GM21723 (cell line): ENCODE results near the gene NDUFB3.
A peak's percentile ranks its signal among the peaks of the same experiment; 100 is the strongest.
"Not testable (repeated sequence)": the region's sequence is repeated elsewhere in the genome, so short reads cannot be mapped to it uniquely, and the experiment has no call there.

ENCODE experiments used
- ATAC-seq: cut with Tn5 transposase; IDR thresholded peaks from one replicate; pipeline ENCODE4 v1.9.1; 2021; ENCODE audit warnings: mild to moderate bottlenecking, moderate library complexity; ENCODE audit not compliant: unreplicated experiment

The NDUFB3 gene

DNA sequence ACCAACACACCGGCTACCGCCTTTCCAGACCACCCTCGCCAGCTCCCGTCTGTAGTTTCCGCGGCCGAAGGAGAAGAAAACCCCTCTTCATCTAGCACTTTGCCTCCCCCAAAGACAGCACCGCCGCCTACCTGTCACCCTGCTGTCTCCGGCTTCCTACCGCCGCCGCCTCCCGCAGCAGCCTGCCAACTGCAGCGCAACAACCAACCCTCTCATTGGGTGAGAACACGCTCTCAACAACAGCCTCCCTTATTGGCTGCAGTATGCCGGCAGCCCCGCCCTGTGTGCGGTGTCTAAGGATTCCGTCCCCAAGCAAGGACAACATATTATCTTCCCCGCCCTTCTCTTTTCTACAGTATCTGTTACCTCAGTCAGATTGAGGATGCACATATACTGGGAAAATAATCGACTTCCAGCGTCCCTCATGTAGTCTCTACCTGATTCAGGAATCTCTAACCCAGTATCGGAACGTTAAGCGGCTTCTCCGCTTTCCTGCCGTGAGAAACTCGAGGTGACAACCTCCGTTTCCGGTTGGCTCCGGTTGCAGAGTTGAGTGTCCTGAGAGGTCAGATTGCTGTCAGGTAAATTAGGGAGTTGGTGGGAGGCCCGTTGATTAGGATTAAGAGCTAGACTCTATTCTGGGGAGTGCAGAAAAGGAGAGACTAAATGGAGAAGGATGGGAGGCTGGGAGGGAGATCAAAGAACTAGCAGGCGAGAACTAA is at the start of gene NDUFB3, which contains the start of gene HYCC2:
TSS of gene NDUFB3 (plus strand) at position 523 of the 722 bp plus-strand sequence. CDS start 6,882 bp downstream, outside the sequence.
TSS of gene HYCC2 (minus strand) at position 193 of the 722 bp plus-strand sequence. CDS start 47,662 bp downstream, outside the sequence.
- ATAC-seq = peak; percentile 97

DNA sequence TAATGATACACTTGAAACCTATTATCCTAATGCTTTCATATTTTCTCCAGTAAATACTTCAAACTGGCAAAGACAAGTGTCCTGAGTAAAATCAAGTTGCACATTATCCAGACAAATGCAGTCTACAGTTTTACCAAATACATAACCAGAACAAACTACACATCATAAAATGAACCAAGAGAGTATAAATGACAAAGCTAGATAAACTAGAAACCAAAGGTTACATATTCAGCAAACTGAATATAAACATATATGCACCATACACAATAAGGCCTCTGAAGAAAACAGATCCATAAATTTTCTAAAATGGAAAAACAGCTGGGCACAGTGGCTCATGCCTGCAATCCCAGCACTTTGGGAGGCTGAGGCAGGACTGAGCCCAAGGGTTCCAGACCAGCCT is 47.3 kb upstream of the NDUFB3 start:
- no peak for ATAC-seq

DNA sequence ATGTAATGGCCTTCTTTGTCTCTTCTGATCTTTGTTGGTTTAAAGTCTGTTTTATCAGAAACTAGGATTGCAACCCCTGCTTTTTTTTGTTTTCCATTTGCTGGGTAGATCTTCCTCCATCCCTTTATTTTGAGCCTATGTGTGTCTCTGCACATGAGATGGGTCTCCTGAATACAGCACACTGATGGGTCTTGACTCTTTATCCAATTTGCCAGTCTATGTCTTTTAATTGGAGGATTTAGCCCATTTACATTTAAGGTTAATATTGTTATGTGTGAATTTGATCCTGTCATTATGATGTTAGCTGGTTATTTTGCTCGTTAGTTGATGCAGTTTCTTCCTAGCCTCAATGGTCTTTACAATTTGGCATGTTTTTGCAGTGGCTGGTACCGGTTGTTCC is 37.4 kb upstream of the NDUFB3 start:
- not testable (repeated sequence) for ATAC-seq

DNA sequence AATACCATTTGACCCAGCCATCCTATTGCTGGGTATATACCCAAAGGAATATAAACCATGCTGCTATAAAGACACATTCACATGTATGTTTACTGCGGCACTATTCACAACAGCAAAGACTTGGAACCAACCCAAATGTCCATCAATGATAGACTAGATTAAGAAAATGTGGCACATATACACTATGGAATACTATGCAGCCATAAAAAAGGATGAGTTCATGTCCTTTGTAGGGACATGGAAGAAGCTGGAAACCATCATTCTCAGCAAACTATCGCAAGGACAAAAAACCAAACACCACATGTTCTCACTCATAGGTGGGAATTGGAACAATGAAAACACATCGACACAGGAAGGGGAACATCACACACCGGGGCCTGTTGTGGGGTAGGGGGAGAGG is 33.4 kb upstream of the NDUFB3 start:
- ATAC-seq = not testable (repeated sequence)

DNA sequence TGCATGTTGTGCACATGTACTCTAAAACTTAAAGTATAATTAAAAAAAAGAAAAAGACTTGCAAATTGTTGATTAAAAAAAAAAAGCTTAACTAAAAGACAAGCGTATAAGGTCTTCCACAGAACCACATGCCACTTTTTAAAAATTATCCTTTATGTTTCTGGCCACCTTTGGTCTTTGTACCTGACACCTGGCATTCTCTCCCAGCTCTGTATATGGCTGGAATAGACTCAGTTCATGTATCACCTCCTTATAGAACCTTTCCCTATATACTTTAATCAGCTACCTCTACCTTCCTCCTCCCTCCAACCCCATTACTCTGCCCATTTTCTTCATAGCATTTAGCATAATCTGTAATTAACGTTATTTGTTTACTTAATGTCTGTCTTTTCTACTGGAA is 32.9 kb upstream of the NDUFB3 start:
- no peak for ATAC-seq

DNA sequence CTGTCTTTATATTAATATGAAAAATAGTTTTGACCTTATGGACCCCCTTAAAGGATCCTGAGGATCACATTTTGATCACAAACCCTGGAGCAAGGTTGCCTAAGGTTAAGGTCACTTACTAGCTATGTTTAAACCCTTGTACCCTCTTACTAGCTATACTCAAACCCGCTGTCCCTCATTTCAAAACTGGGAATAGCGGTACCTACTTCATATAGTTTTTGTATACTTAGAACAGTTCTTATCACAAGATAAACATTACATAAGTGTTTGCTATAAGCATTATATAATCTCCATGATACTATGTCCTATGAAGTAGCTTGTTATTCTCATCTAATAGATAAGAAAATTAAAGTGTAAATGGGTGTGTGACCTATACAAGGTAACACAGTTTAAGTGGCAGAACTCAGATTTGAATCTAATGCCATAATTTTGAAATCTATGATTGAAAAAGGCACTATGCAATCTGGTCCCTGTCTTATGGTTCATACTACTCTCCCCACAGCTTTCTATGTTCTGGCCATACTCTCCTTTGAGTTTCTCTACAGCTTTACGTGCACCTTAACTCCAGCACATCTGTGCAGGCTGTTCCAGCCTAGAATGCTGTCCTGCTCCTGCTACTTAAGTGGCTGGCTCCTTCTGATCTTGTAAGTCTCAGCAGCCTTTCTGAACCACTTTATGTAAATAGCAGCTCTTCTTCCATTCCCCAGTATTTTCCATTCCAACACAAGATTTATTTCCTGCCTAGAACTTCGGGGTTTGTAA is 30.8 kb upstream of the NDUFB3 start:
- ATAC-seq = no peak

DNA sequence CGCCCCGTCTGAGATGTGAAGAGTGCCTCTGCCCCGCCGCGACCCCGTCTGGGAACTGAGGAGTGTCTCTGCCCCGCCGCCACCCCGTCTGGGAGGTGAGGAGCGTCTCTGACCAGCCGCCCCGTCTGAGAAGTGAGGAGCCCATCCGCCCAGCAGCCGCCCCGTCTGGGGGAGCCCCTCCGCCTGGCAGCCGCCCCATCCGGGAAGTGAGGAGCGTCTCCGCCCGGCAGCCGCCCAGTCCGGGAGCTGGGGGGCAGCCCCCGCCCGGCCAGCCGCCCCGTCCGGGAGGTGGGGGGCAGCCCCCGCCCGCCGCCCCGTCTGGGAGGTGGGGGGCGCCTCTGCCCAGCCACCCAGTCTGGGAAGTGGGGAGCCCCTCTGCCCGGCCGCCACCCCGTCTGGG is 29.4 kb upstream of the NDUFB3 start:
- not testable (repeated sequence) for ATAC-seq

DNA sequence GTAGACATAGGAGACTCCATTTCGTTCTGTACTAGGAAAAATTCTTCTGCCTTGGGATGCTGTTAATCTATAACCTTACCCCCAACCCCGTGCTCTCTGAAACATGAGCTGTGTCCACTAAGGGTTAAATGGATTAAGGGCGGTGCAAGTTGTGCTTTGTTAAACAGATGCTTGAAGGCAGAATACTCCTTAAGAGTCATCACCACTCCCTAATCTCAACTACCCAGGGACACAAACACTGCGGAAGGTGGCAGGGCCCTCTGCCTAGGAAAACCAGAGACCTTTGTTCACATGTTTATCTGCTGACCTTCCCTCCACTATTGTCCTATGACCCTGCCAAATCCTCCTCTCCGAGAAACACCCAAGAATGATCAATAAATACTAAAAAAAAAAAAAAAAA is 28.8 kb upstream of the NDUFB3 start:
- not testable (repeated sequence) for ATAC-seq

DNA sequence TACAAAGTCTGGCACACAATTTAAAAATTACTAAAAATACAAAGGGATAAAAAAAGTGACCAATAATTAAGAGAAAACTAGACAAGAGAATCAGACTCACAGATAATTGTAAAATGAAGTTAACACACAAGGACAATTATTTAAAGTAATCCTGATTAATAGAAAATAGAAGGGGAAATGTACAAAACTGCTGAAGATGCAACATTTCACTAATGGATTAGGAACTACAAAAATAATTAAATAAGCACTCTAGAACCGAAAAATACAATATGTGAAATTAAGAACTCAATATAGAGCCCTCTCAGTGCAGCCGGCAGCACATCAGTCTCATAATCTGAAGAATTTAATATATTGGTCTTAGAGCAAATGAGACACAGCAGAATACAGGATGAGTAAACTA is 24.9 kb upstream of the NDUFB3 start:
- no peak for ATAC-seq

DNA sequence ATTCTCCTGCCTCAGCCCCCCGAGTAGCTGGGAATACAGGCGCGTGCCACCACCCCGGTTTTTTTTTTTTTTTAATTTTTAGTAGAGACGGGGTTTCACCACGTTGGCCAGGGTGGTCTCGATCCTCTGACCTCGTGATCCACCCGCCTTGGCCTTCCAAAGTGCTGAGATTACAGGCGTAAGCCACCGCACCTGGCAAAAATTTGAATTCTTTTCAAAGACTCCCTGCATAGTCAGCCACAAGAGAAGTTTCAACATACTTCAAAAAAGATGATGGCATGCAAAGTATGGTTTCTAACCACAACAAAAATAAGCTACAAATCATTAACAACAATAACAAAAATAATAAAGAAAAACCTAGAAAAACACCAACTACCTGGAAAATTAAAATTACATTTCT is 22.3 kb upstream of the NDUFB3 start:
- ATAC-seq = no peak

DNA sequence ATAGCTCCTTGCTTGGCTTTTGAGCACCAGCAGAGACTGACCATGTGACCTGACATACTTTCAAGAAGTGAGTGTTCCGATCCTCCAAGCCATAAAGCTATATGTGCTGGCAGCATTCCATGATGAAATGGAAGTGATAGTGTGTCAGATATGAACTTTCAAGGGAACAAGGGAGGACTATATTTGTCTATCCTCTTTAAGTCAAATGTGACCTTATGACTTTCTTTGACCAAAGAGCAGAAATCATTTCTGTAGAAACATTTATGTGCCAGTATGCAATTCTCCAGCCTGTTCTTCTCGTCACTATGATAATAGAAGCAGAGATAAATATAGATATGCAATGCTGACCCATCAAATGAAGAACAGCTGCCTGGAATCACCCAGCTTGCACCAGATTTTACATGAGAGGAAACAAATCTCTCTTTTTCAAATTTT is 14.7 kb upstream of the NDUFB3 start:
- ATAC-seq = no peak

DNA sequence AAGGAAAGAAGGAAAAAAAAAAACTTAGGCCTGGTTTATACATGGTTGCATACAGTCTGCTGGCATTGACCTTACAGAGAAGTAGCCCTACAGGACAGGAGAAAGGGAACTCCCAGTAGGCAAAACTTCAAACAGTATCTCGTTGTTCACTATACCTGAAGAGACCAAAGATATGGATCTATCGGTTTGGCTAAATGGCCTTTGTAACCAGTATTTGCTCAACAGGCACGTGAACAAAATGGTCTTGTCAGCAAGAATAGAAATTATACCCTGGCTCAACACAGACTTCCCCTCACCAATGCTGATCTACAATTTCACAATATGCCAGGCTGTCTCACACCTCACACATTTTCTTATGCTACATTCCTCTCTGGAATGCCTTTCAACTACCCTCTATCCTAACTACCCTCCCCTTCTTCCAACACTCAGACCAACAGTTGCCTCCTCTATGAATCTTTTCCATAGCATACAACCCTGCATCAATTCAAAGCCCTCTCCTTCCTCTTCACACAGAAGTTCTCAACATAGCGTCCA is 14.0 kb upstream of the NDUFB3 start:
- ATAC-seq = no peak

DNA sequence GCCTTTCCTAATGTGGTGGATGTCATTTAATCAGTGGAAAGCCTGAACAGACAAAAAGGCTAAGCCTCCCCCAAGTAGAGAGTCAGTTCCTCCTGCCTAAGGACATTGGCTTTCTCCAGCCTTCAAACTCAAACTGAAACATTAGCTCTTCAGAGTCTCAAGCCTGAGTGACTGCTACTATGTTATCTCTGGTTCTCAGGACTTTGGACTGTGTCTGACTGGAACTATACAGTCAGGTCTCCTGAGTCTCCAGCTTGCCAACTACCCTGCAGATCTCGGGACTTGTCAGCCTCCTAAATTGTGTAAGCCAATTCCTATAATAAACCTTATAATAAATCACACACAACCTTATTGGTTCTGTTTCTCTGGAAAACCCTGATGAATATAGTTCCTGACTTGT is 12.9 kb upstream of the NDUFB3 start:
- no peak for ATAC-seq

DNA sequence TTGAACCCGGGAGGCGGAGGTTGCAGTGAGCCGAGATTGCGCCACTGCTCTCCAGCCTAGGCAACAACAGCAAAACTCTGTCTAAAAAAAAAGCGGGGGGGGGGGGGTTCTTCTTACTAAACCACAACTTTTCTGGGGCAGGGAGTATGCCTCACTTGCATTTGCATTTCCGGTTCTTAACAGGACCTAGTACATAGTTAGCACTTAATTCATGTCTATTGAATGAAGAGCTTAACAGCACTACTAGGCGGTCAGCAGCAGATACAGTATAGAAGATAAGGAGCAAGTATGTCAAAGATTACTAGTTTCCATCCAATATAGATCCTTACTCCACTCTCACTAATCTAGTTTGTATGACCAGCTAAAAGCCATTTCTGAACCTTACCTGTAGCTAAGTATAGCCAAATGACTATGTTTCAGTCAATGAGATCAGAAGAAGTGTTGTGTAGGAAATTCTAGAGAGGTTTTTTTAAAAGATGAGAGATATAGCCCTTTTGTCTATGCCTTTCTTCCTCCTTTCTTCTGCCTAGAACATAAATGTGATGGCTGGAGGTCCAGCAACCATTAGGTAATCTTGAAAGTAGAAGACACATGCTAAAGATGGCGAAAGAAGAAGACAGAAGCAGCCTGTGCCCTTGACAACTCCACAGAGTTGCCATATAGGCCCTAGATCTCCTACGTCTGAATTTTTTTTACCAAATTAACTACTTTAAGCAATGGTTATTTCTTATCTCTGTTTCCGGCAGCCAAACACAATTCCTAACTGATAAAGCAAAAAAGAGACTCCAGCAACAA is 11.6 kb upstream of the NDUFB3 start:
- ATAC-seq = no peak

DNA sequence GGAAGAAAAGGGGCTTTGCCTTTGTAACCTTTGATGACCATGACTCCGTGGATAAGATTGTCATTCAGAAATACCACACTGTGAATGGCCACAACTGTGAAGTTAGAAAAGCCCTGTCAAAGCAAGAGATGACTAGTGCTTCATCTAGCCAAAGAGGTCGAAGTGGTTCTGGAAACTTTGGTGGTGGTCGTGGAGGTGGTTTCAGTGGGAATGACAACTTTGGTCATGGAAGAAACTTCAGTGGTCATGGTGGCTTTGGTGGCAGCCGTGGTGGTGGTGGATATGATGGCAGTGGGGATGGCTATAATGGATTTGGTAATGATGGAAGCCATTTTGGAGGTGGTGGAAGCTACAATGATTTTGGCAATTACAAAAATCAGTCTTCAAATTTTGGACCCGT is 8.3 kb upstream of the NDUFB3 start:
- ATAC-seq = not testable (repeated sequence)

DNA sequence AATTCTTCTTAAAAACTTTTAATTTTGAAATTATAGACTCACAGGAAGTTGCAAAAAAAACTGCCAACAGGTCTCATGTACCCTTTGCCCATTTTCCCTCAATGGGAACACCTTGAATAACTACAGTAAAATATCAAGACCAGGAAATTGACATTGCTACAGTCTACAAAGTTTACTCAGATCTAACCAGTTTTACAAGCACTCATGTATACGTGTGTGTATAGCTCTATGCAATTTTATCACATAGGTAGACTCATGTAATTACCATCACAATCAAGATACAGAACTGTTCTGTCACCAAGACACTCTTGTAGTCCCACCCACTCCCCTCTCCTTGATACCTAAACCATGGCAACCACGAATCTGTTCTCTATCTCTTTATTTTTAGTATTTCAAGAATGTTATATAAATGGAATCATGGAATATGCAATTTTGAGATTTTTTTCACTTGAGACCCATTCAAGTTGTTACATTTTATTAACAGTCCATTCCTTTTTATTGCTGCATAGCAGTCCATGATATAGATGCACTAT is 6.9 kb upstream of the NDUFB3 start:
- no peak for ATAC-seq

DNA sequence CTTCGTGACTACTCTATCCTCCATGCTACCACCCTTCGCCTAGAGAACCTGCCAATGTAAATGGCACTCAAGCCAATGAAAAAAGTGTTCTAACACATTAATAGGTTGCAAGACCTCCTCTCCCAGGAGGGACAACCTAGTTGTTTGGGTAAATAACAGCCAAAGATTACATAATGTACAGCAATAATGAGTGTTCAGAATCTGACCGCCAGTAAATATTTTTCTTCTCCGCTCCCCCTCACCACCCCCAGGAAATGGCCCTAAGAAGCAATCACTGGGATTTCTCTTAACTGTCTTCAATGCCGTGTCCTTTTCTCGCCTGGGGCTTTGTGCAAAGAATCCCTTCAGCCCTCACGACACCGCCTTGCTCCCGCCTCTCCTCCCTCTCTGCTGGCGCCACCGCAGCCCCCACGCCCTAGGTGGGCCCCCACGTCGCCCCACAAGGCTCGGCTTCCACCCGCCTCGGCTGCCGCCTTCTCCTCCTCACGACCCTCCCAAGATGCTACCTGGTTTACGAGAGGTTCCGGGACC is 788 bp upstream of the NDUFB3 start:
- ATAC-seq = peak; percentile 35

DNA sequence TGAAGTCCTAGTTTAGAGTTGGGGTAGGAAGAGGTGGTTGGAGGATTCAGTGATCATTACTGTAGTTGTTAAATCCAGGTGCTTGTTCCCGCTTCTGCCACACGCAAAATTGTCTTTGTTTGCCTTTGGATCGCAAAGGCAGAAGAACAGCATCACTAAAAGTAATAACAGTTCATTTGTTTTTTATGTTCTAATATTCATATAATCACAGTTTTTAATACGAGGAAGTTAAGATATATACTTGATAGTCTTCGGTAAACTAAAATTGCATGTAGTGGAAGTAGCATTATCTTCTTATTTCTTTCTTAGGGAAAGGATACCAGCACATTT is 365 bp downstream of the NDUFB3 start:
- ATAC-seq = no peak

DNA sequence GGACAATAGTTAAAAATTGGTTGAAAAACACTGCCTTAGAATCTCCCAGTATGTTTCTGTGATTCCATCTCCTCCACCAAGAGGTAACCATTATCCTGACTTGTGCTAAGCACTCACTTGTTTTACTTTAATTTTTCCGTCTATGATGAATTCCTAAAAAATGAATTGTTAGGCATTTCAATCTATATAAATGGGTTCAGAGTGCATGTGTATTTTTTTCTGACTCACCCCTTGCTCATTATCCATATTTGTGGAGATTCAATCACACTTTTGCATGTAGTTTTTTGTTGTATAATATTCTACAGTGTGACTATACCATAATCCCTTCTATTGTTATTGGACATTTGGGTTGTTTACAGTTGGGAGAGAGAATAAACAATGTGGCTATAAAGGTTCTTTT is 1.3 kb downstream of the NDUFB3 start:
- no peak for ATAC-seq

DNA sequence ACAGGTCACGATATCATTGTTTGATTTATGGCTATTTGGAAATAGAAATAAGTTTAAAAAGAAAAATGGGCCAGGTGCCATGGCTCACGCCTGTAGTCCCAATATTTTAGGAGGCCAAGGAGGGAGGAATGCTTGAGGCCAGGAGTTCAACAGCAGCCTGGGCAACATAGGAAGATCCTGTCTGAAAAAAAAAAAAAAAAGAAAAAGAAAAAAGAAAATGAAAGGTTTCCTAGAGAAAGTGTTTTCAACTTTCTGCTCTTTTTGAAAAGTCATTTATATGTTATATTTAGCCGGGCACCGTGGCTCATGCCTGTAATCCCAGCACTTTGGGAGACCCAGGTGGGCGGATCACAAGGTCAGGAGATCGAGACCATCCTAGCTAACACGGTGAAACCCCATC is 3.2 kb downstream of the NDUFB3 start:
- no peak for ATAC-seq

DNA sequence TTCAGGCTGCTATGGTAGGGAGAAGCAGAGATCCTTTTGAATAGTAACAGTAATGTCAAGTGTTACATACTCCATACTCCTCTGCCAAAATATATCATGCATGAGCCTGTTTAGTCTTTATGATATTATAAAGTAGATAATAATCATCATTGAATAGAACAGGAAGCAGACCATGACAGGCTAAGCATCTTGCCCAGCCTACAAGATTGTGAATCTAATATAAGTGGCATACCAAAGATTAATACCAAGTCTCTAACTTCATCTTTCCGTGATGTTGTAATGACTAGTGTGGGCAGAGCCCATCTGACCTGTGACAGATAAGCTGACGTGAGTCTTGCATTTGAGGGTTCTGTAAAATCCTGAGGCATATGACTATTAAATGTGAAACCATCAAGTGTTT is 13.1 kb downstream of the NDUFB3 start:
- ATAC-seq = no peak
